Heart left ventricle (tissue), 13 donors: ENCODE data around the gene NOC2L.
"Not testable (repeated sequence)": the region's sequence is repeated elsewhere in the genome, so short reads cannot be mapped to it uniquely, and the experiment has no call there.

Source experiments
- POLR2A ChIP-seq, 2 donors: fragments of 450-650 bp; IDR thresholded peaks; one replicate each; pipeline ENCODE4 v1.6.1; 2017; ENCODE audit warnings: antibody characterized with exemption in 2 of 2, mild to moderate bottlenecking in 2 of 2, moderate library complexity in 2 of 2
- TF ChIP-seq, protein P1 (sequence below), 12 donors: fragments of 200-600 bp; sonication (generic) in 4 of 12; IDR thresholded peaks; one replicate each; pipeline versions ENCODE4 v1.5.0 to v1.8.0; 2018 to 2022; ENCODE audit warnings: antibody characterized with exemption in 12 of 12, mild to moderate bottlenecking in 5 of 12
- donor health status: ischemic (EF 13 %, LVEDD 7.1; RV severe dilation, severe dysfunction).
- donor health status: DM: no; HTN: yes; CAD: no.
- donor health status: DM: no; HTN: no; CAD: no.
- donor health status: ischemic (EF 25% LVEDD 6.9; RV normal size, moderate dysfunction).
- donor health status: ischemic (EF 25% LVEDD 5.7; RV mildly dilated, moderate dysfunction).
- donor health status: ischemic (EF 35%, LVEDD 5.7; RV mildly dilated, moderate dysfunction).
- donor health status: nonischemic (EF 11% LVEDD 7.7; RV severe dilation, severe dysfunction).
- donor health status: DM: yes; HTN: yes; CAD: no.
- donor health status: PGD.
- donor health status: ischemic (EF 29% LVEDD 5.4; RV normal size, mild dysfunction).
- donor health status: nonischemic (EF 23%, LVEDD 6.1; RV moderate dilation, normal function).

DNA sequence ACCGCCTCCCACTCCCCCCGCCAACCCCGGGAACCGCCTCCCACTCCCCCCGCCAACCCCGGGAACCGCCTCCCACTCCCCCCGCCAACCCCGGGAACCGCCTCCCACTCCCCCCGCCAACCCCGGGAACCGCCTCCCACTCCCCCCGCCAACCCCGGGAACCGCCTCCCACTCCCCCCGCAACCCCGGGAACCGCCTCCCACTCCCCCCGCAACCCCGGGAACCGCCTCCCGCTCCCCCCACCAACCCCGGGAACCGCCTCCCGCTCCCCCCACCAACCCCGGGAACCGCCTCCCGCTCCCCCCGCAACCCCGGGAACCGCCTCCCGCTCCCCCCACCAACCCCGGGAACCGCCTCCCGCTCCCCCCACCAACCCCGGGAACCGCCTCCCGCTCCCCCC, 17.7 kb upstream of the NOC2L start:
- not testable (repeated sequence) for TF ChIP-seq POLR2A (IDR thresholded peaks at IDR 0.05)
- TF ChIP-seq, protein P1, sequence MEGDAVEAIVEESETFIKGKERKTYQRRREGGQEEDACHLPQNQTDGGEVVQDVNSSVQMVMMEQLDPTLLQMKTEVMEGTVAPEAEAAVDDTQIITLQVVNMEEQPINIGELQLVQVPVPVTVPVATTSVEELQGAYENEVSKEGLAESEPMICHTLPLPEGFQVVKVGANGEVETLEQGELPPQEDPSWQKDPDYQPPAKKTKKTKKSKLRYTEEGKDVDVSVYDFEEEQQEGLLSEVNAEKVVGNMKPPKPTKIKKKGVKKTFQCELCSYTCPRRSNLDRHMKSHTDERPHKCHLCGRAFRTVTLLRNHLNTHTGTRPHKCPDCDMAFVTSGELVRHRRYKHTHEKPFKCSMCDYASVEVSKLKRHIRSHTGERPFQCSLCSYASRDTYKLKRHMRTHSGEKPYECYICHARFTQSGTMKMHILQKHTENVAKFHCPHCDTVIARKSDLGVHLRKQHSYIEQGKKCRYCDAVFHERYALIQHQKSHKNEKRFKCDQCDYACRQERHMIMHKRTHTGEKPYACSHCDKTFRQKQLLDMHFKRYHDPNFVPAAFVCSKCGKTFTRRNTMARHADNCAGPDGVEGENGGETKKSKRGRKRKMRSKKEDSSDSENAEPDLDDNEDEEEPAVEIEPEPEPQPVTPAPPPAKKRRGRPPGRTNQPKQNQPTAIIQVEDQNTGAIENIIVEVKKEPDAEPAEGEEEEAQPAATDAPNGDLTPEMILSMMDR (IDR thresholded peaks at IDR 0.05): not testable (repeated sequence)
